WTC11 (cell line): ENCODE data around the gene AGPS. TPM values are rescaled to one million over a fixed set of nuclear protein-coding genes. Genes with fewer than 3 reads are reported as not detected.

Experiments
- ATAC-seq: fragments of 200-7000 bp; cut with Tn5 transposase; 2 replicates; pipeline ENCODE4 v1.10.0; 2021; ENCODE audit warnings: mild to moderate bottlenecking, moderate library complexity
- CTCF ChIA-PET: fragments of 300-600 bp; sonication (Branson Sonifier 250); formaldehyde crosslinking; loops from one replicate; lab custom pipeline; 2021; ENCODE audit warnings: antibody characterized with exemption; lab: Charles Lee
- POLR2A ChIA-PET: fragments of 350-600 bp; sonication (Branson Sonifier 250); formaldehyde crosslinking; loops from one replicate; lab custom pipeline; 2021; ENCODE audit warnings: antibody characterized with exemption; lab: Charles Lee
- DNase-seq: peaks from one replicate; pipeline ENCODE4 v3.0.0; 2021; ENCODE audit warnings: low spot score
- H3K27ac Mint-ChIP-seq: 2 replicates; pipeline ENCODE4 v1.8.0; 2021; ENCODE audit warnings: mixed read lengths
- H3K27me3 Mint-ChIP-seq: 2 replicates; pipeline ENCODE4 v1.8.0; 2021; ENCODE audit warnings: low read depth, mild to moderate bottlenecking, moderate library complexity, mixed read lengths
- H3K36me3 Mint-ChIP-seq: 2 replicates; pipeline ENCODE4 v1.8.0; 2021; ENCODE audit warnings: mixed read lengths
- H3K4me1 Mint-ChIP-seq: 2 replicates; pipeline ENCODE4 v1.8.0; 2022; ENCODE audit warnings: mixed read lengths
- H3K4me3 Mint-ChIP-seq: 2 replicates; pipeline ENCODE4 v1.8.0; 2021; ENCODE audit warnings: mild to moderate bottlenecking, moderate library complexity, mixed read lengths
- H3K9me3 Mint-ChIP-seq: 2 replicates; pipeline ENCODE4 v1.8.0; 2021; ENCODE audit warnings: mixed read lengths
- AR ChIP-seq: fragments of 250-450 bp; sonication (Bioruptor Pico); IDR thresholded peaks from 2 replicates; pipeline ENCODE4 v1.9.0; 2021; ENCODE audit warnings: mild to moderate bottlenecking
- ATF6 ChIP-seq: sonication (generic); formaldehyde crosslinking; IDR thresholded peaks from 2 replicates; pipeline ENCODE4 v1.8.1; 2023; ENCODE audit warnings: mild to moderate bottlenecking, missing genetic modification reagents
- CDX4 ChIP-seq: fragments of 250-450 bp; sonication (Bioruptor Pico); IDR thresholded peaks from 2 replicates; pipeline ENCODE4 v1.9.0; 2021; ENCODE audit warnings: moderate library complexity, mild to moderate bottlenecking, inconsistent platforms, borderline replicate concordance
- CREB1 ChIP-seq: sonication (generic); formaldehyde crosslinking; IDR thresholded peaks from 2 replicates; pipeline ENCODE4 v1.8.0; 2023; ENCODE audit warnings: mild to moderate bottlenecking, missing genetic modification reagents
- E2F1 ChIP-seq: sonication (generic); formaldehyde crosslinking; IDR thresholded peaks from 2 replicates; pipeline ENCODE4 v1.8.0; 2022; ENCODE audit warnings: mild to moderate bottlenecking, missing genetic modification reagents
- ELF4 ChIP-seq: sonication (generic); formaldehyde crosslinking; IDR thresholded peaks from 2 replicates; pipeline ENCODE4 v1.8.1; 2022; ENCODE audit warnings: low read depth, mild to moderate bottlenecking, moderate library complexity, missing genetic modification reagents
- FOXK1 ChIP-seq: sonication (generic); formaldehyde crosslinking; IDR thresholded peaks from 2 replicates; pipeline ENCODE4 v1.8.0; 2022; ENCODE audit warnings: mild to moderate bottlenecking, moderate library complexity, missing genetic modification reagents
- FOXP4 ChIP-seq: sonication (generic); formaldehyde crosslinking; IDR thresholded peaks from 2 replicates; pipeline ENCODE4 v1.8.0; 2022; ENCODE audit warnings: mild to moderate bottlenecking, missing genetic modification reagents
- HMGA2 ChIP-seq: fragments of 250-450 bp; sonication (Bioruptor Pico); IDR thresholded peaks from 2 replicates; pipeline ENCODE4 v1.4.0; 2021; ENCODE audit warnings: mild to moderate bottlenecking, moderate library complexity
- IRF1 ChIP-seq: sonication (generic); formaldehyde crosslinking; IDR thresholded peaks from 2 replicates; pipeline ENCODE4 v1.8.0; 2023; ENCODE audit warnings: missing genetic modification reagents
- JUN ChIP-seq: sonication (generic); formaldehyde crosslinking; IDR thresholded peaks from 2 replicates; pipeline ENCODE4 v1.8.0; 2023; ENCODE audit warnings: mild to moderate bottlenecking, missing genetic modification reagents
- KAT7 ChIP-seq: sonication (generic); formaldehyde crosslinking; IDR thresholded peaks from 2 replicates; pipeline ENCODE4 v1.8.1; 2023; ENCODE audit warnings: missing genetic modification reagents, mild to moderate bottlenecking, borderline replicate concordance
- MYBL2 ChIP-seq: sonication (generic); formaldehyde crosslinking; IDR thresholded peaks from 2 replicates; pipeline ENCODE4 v1.8.1; 2023; ENCODE audit warnings: mild to moderate bottlenecking, moderate library complexity, missing genetic modification reagents
- NR2C2 ChIP-seq: sonication (generic); formaldehyde crosslinking; IDR thresholded peaks from 2 replicates; pipeline ENCODE4 v1.8.0; 2022; ENCODE audit warnings: mild to moderate bottlenecking, missing genetic modification reagents
- PRRX2 ChIP-seq: fragments of 250-450 bp; sonication (Bioruptor Pico); IDR thresholded peaks from 2 replicates; pipeline ENCODE4 v1.8.0; 2021; ENCODE audit warnings: mild to moderate bottlenecking
- RELA ChIP-seq: sonication (generic); formaldehyde crosslinking; IDR thresholded peaks from 2 replicates; pipeline ENCODE4 v1.8.1; 2022; ENCODE audit warnings: missing genetic modification reagents, mild to moderate bottlenecking, borderline replicate concordance
- SMAD3 ChIP-seq: sonication (generic); formaldehyde crosslinking; IDR thresholded peaks from 2 replicates; pipeline ENCODE4 v1.8.0; 2022; ENCODE audit warnings: missing genetic modification reagents, mild to moderate bottlenecking, borderline replicate concordance
- SMAD4 ChIP-seq: sonication (generic); formaldehyde crosslinking; IDR thresholded peaks from 2 replicates; pipeline ENCODE4 v1.8.0; 2022; ENCODE audit warnings: mild to moderate bottlenecking, missing genetic modification reagents
- SP1 ChIP-seq: sonication (generic); formaldehyde crosslinking; conservative IDR thresholded peaks from 2 replicates; pipeline ENCODE4 v1.8.1; 2022; ENCODE audit warnings: missing genetic modification reagents
- TEAD4 ChIP-seq: sonication (generic); formaldehyde crosslinking; IDR thresholded peaks from 2 replicates; pipeline ENCODE4 v1.8.0; 2022; ENCODE audit warnings: mild to moderate bottlenecking, missing genetic modification reagents
- ZBTB21 ChIP-seq: sonication (generic); formaldehyde crosslinking; IDR thresholded peaks from 2 replicates; pipeline ENCODE4 v1.8.1; 2023; ENCODE audit warnings: mild to moderate bottlenecking, missing genetic modification reagents, borderline replicate concordance
- ZNF121 ChIP-seq: sonication (generic); formaldehyde crosslinking; IDR thresholded peaks from 2 replicates; pipeline ENCODE4 v1.8.0; 2023; ENCODE audit warnings: missing genetic modification reagents
- ZNF232 ChIP-seq: sonication (generic); formaldehyde crosslinking; IDR thresholded peaks from 2 replicates; pipeline ENCODE4 v1.8.0; 2022; ENCODE audit warnings: mild to moderate bottlenecking, missing genetic modification reagents
- ZNF263 ChIP-seq: sonication (generic); formaldehyde crosslinking; IDR thresholded peaks from 2 replicates; pipeline ENCODE4 v1.8.1; 2022; ENCODE audit warnings: low read depth, mild to moderate bottlenecking, moderate library complexity, missing genetic modification reagents
- ZNF425 ChIP-seq: fragments of 250-450 bp; sonication (Bioruptor Pico); conservative IDR thresholded peaks from 2 replicates; pipeline ENCODE4 v1.9.0; 2021; ENCODE audit warnings: mild to moderate bottlenecking
- total RNA-seq: library from RNA; stranded (reverse); gene quantifications from 3 replicates; pipeline ENCODE4 v1.2.3, GENCODE V29; 2021

The AGPS gene
- total RNA-seq, 1 experiment from 2014 or later = 60.8 TPM

GRCh38 chr2:177592945-177593344 lies 200.4 kb downstream of the AGPS start:
- Mint-ChIP-seq H3K27ac (no peak overlapping the region), H3K9me3 (no peaks in the 10 kb centered on the region), H3K36me3 (no peaks in the 10 kb centered on the region), H3K4me1 (peaks cover 16% of the 10 kb centered on the region), H3K27me3 (no peaks in the 10 kb centered on the region), H3K4me3 (no peak overlapping the region)
- ChIA-PET POLR2A (no interaction called here), CTCF (interaction anchor here (0.8 to 2.0 kb wide), 3 partner anchors 12 to 179 kb away, joined by 3 to 7 read pairs (median 3); no protein-coding TSS in a partner anchor)
- DNase-seq (no peak), ATAC-seq (no peak)
- TF ChIP-seq SMAD4 (CRISPR knock-in tag) = no peak
- TF ChIP-seq PRRX2 (CRISPR knock-in tag) = no peak
- TF ChIP-seq IRF1 (CRISPR knock-in tag) = no peak
- TF ChIP-seq E2F1 = no peak
- no peak for TF ChIP-seq ZNF121 (CRISPR knock-in tag)
- TF ChIP-seq SP1 (CRISPR knock-in tag) = no peak
- no peak for TF ChIP-seq KAT7 (CRISPR knock-in tag)
- TF ChIP-seq SMAD3 (CRISPR knock-in tag) = no peak
- TF ChIP-seq HMGA2 (CRISPR knock-in tag) = no peak
- no peak for TF ChIP-seq FOXK1 (CRISPR knock-in tag)
- TF ChIP-seq MYBL2 (CRISPR knock-in tag) = no peak
- no peak for TF ChIP-seq ZNF263
- TF ChIP-seq NR2C2 (CRISPR knock-in tag) = no peak
- no peak for TF ChIP-seq ZNF232 (CRISPR knock-in tag)
- TF ChIP-seq ATF6 = no peak
- TF ChIP-seq CREB1 (CRISPR knock-in tag) = no peak
- no peak for TF ChIP-seq AR (CRISPR knock-in tag)
- TF ChIP-seq ZBTB21 (CRISPR knock-in tag) = no peak
- no peak for TF ChIP-seq CDX4 (CRISPR knock-in tag)

GRCh38 chr2:177593402-177593801 lies 200.8 kb downstream of the AGPS start:
- H3K4me1 Mint-ChIP-seq = peaks cover 21% of the 10 kb centered on the region
- H3K27me3 Mint-ChIP-seq = no peaks in the 10 kb centered on the region; the same call in 1 of the 2 replicates
- DNase-seq (no peak), ATAC-seq (no peak)
- ChIA-PET POLR2A (no interaction called here), CTCF (interaction anchor here (1.0 to 2.0 kb wide), 2 partner anchors 11 to 131 kb away, joined by 3 to 7 read pairs; no protein-coding TSS in a partner anchor)
- no peak overlapping the region for H3K4me3 Mint-ChIP-seq
- no peak overlapping the region for H3K27ac Mint-ChIP-seq
- no peaks in the 10 kb centered on the region for H3K36me3 Mint-ChIP-seq
- no peaks in the 10 kb centered on the region for H3K9me3 Mint-ChIP-seq
- TF ChIP-seq CDX4 (CRISPR knock-in tag) (no peak), HMGA2 (CRISPR knock-in tag) (no peak), FOXP4 (CRISPR knock-in tag) (no peak), ELF4 (CRISPR knock-in tag) (no peak), TEAD4 (no peak), RELA (CRISPR knock-in tag) (no peak), ZNF425 (CRISPR knock-in tag) (no peak), JUN (no peak)
